ENCODE results near the gene CST5. TPM values are rescaled to one million over a fixed set of nuclear protein-coding genes. Genes with fewer than 3 reads are reported as not detected.
"Not testable (repeated sequence)": the region's sequence is repeated elsewhere in the genome, so short reads cannot be mapped to it uniquely, and the experiment has no call there.

The CST5 gene
- total RNA-seq = not detected

DNA sequence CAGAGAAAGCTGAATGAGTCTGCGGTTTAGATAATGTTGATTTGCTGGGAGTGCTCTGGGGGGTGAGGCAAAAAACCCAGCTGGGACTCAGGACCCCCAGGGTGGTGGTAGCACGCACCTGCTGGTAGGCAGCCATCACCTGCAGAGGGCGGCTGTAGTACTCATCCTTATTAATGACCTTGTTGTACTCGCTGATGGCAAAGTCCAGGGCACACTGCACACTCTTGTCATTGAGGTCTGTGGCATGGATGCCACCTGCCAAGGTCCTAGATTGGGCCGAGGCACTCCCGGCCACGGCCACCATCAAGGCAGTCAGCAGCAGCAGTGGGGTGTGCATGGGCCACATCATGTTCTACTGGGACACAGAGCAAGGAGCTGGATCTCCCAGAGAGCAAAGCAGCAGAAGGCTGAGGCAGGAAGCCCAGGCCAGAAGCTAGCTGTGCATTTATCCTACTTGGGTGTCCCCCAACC lies at the start of gene CST5:
TSS of gene CST5 (minus strand) at position 421 of the 471 bp plus-strand sequence. CDS start at position 349, 72 bp downstream.
- ATAC-seq (no peak), DNase-seq (ENCODE audit: low spot score in 2 of 2) (no peak)
- Mint-ChIP-seq H3K36me3 (no peaks in the 10 kb centered on the region), H3K9me3 (no peaks in the 10 kb centered on the region), H3K27ac (no peak within 1 kb of the TSS)

DNA sequence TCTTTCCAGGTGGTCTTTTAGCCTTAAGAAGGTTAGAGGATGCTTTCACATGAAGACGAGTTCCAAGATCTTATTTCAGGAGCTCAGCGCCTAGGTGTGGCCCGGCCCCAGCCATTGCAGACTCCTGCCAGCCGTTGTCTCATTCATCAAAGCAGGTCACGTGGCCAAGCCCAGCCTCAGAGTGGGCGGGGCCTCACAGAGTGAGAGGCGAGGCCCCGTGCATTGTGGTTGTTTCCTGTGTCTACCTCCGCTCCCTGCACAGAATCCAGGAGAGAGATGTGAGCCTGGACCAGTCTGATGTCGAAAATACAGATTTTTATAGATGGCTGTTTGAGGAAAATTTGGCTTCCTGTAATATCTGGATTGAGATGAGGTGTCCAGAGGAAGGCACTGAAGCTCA lies 49.2 kb upstream of the CST5 start:
- Mint-ChIP-seq H3K36me3 (peaks cover 0 to 12% of the 10 kb centered on the region in 2 donors), H3K27ac (no peak overlapping the region), H3K9me3 (peaks cover 8 to 9% of the 10 kb centered on the region in 2 donors)
- peak; percentile 66 to 80 for ATAC-seq
- DNase-seq (ENCODE audit: low spot score in 2 of 2) = no peak

DNA sequence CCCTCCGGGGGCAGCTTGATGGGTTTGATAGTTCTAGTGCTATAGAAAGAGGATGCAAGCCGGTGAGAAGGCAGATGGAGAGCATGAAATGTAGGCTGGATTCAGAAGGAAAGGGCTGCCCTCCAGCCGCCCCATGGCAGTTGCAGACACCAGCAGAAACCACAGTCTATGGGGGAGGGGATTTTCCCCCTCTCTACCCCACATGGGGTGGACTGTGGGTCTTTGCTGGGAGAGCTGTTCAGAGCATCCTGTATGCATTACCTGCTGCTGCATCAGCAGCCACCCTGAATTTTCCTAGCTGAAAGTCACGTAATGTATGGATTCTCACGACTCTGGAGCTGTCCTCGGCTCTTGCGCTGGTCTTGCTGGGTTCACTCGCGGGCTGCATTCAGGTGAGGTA lies 48.8 kb upstream of the CST5 start:
- ATAC-seq (peak in 1 of 2 donors; percentile 30), DNase-seq (ENCODE audit: low spot score in 2 of 2) (no peak)
- Mint-ChIP-seq H3K27ac (no peak overlapping the region), H3K36me3 (peaks cover 0 to 12% of the 10 kb centered on the region in 2 donors), H3K9me3 (peaks cover 8 to 9% of the 10 kb centered on the region in 2 donors)

DNA sequence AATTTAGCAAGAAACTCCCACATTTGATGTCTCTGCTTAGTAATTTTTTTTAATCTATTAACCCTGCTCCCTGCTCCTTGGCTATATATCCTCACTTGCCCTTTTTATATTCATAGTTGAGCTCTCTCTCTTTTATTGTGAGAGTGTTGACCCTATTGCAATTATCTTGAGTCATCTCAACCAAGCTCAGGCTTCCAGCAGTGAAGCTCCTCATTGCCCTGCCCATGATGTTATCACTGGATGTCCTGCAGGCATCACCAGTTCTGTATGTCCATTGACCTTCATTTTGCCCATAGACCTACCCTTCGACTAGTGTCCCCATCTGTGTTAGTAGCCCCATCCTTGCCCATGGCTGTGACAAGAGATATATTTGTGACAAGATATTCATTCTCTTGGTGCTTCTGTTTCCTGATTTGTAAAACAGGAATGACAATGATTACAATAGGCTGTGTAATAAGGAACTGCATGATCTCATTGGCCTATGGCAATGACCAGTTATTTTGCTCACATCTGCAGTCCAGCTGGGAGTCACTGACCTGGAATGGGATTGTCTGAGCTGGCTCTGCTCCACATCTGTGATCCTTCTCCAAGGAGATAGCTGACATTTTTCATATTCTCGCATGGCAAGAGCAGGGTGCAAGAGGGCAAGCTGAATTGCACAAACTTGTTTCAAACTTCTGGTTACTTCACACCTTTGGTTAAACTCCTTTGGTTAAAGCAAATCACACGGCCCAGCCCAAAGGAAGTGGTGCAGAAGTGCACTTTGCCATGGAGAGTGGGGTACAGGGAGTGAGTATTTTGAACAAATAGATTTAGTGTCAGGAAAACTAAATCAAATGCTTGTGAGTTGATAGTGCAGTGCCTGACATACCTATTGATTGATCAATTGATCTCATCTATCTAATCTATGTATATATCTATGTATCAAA lies 47.7 kb upstream of the CST5 start:
- H3K27ac Mint-ChIP-seq = no peak overlapping the region
- H3K36me3 Mint-ChIP-seq = peaks cover 0 to 12% of the 10 kb centered on the region in 2 donors
- peaks cover 8 to 9% of the 10 kb centered on the region in 2 donors for H3K9me3 Mint-ChIP-seq
- no peak for DNase-seq (ENCODE audit: low spot score in 2 of 2)
- ATAC-seq = no peak

GRCh38 chr20:23926526-23926880 lies 47.0 kb upstream of the CST5 start:
- no peak overlapping the region for H3K27ac Mint-ChIP-seq
- ATAC-seq = no peak
- DNase-seq (ENCODE audit: low spot score in 2 of 2) = no peak
- peaks cover 0 to 12% of the 10 kb centered on the region in 2 donors for H3K36me3 Mint-ChIP-seq
- peaks cover 8 to 9% of the 10 kb centered on the region in 2 donors for H3K9me3 Mint-ChIP-seq

- Mint-ChIP-seq H3K27ac (no peak overlapping the region), H3K9me3 (peaks cover 8 to 9% of the 10 kb centered on the region in 2 donors), H3K36me3 (peaks cover 0 to 12% of the 10 kb centered on the region in 2 donors)
- ATAC-seq (no peak), DNase-seq (ENCODE audit: low spot score in 2 of 2) (no peak)
Measured at GRCh38 chr20:23925789-23926525, 46.4 kb upstream of the CST5 start.

- DNase-seq (ENCODE audit: low spot score in 2 of 2) (no peak), ATAC-seq (no peak)
- H3K27ac Mint-ChIP-seq = no peak overlapping the region
- H3K9me3 Mint-ChIP-seq = peaks cover 0 to under 1% of the 10 kb centered on the region in 2 donors
- H3K36me3 Mint-ChIP-seq = peaks cover 0 to 2% of the 10 kb centered on the region in 2 donors
Measured at GRCh38 chr20:23924751-23925150, 45.2 kb upstream of the CST5 start.

DNA sequence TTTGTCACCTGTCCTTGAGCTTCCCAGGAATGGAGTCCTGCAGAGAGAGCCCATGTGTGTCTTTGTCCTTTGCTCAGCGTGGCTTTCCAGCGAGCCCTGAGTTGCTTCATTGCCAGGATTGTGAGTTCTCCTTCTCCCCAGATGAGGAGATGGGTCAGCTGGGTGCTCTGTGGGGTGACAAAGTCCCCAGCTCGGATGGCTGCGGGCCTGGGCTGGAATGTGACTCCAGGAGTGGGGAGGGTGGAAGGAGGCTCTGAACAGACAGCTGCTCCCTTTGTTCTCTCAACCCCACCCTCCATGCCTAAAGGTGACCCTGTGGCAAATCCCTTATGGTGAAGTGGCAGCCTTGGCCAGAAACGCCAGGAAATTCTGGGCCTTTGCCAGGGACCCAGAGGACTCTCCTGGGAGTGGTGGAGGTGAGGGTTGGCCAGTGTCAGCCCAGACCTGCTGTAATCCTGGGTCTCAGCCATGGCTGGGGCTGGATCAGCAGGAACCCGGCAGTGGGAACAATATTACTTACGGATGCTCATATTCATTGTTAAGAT lies 44.4 kb upstream of the CST5 start:
- ATAC-seq (no peak), DNase-seq (ENCODE audit: low spot score in 2 of 2) (no peak)
- H3K27ac Mint-ChIP-seq = no peak overlapping the region
- H3K36me3 Mint-ChIP-seq = no peaks in the 10 kb centered on the region
- H3K9me3 Mint-ChIP-seq = no peaks in the 10 kb centered on the region

DNA sequence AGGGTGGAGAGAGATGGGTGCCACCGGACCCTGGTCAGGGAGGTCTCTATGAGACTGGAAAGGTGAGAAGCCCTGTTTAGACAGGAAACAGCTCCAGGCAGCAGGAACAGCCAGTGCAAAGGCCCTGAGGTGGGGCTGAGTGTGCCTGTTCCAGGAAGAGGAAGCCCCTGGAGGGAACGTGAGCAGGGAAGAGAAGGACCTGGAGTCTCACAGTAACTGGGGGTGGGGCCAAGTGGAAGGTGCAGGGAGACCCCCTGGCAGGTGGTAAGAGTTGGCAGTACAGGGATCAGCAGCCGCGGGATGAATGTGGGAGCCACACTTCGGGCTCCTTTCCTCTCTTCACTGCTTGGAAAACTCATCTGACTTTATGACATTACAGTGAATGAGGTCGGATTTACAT lies 43.8 kb upstream of the CST5 start:
- ATAC-seq (no peak), DNase-seq (ENCODE audit: low spot score in 2 of 2) (no peak)
- Mint-ChIP-seq H3K36me3 (no peaks in the 10 kb centered on the region), H3K9me3 (no peaks in the 10 kb centered on the region), H3K27ac (no peak overlapping the region)

GRCh38 chr20:23920408-23921325 lies 41.1 kb upstream of the CST5 start:
- H3K36me3 Mint-ChIP-seq = no peaks in the 10 kb centered on the region
- peak overlapping the region; percentile 41 to 61 for H3K27ac Mint-ChIP-seq
- no peaks in the 10 kb centered on the region for H3K9me3 Mint-ChIP-seq
- DNase-seq (ENCODE audit: low spot score in 2 of 2) (no peak), ATAC-seq (no peak)

- H3K27ac Mint-ChIP-seq = no peak overlapping the region
- no peak for ATAC-seq
- no peaks in the 10 kb centered on the region for H3K9me3 Mint-ChIP-seq
- no peaks in the 10 kb centered on the region for H3K36me3 Mint-ChIP-seq
- no peak for DNase-seq (ENCODE audit: low spot score in 2 of 2)
Measured at GRCh38 chr20:23918896-23919295, 39.3 kb upstream of the CST5 start.

GRCh38 chr20:23918101-23918862 lies 38.7 kb upstream of the CST5 start:
- no peaks in the 10 kb centered on the region for H3K36me3 Mint-ChIP-seq
- H3K27ac Mint-ChIP-seq = no peak overlapping the region
- H3K9me3 Mint-ChIP-seq = no peaks in the 10 kb centered on the region
- DNase-seq (ENCODE audit: low spot score in 2 of 2) (no peak), ATAC-seq (no peak)

GRCh38 chr20:23917024-23917725 lies 37.6 kb upstream of the CST5 start:
- no peak for DNase-seq (ENCODE audit: low spot score in 2 of 2)
- H3K27ac Mint-ChIP-seq = no peak overlapping the region
- H3K9me3 Mint-ChIP-seq = no peaks in the 10 kb centered on the region

GRCh38 chr20:23915844-23916243 lies 36.3 kb upstream of the CST5 start:
- no peaks in the 10 kb centered on the region for H3K36me3 Mint-ChIP-seq
- DNase-seq (ENCODE audit: low spot score in 2 of 2) (no peak), ATAC-seq (peak; percentile 58 to 77)

More at GRCh38 chr20:23917024-23917725, 37.6 kb upstream of the CST5 start:
- no peaks in the 10 kb centered on the region for H3K36me3 Mint-ChIP-seq
- ATAC-seq = no peak

DNA sequence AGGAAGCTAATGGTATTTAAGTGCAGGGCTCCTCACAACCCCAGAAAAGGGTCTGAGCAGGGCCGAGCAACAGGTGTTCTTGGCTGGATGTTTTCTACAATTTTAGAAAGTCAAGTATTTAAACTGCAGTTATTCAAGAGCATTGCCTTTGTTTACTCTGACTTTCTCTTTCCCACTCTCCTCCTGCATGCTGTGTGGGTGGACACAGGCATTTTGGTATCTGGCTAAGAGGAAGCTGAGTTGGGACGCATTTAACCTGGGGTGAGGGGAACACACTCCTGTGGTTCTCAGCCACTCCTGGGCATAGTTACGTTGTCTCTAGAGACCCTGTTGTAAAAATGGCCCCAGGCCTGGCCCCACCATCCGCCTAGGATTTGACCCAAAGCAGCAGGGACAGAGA lies 34.9 kb upstream of the CST5 start:
- not testable (repeated sequence) for H3K9me3 Mint-ChIP-seq; H3K27ac Mint-ChIP-seq; ATAC-seq; DNase-seq (ENCODE audit: low spot score in 2 of 2); H3K36me3 Mint-ChIP-seq

More at GRCh38 chr20:23915844-23916243, 36.3 kb upstream of the CST5 start:
- H3K9me3 Mint-ChIP-seq = no peaks in the 10 kb centered on the region
- no peak overlapping the region for H3K27ac Mint-ChIP-seq

Data from activated naive CD4-positive, alpha-beta T cell treated with anti-CD3 and anti-CD28 coated beads, Interleukin-2, amount 50 U/mL, for 72 hours (primary cell).